HG03066 (cell line): ENCODE measurements around the gene SPOPL.
"Not testable (repeated sequence)": the region's sequence is repeated elsewhere in the genome, so short reads cannot be mapped to it uniquely, and the experiment has no call there.

Experiments used
- ATAC-seq: cut with Tn5 transposase; IDR thresholded peaks from one replicate; pipeline ENCODE4 v1.9.1; 2021; ENCODE audit warnings: low read depth; ENCODE audit not compliant: unreplicated experiment

Gene SPOPL

DNA sequence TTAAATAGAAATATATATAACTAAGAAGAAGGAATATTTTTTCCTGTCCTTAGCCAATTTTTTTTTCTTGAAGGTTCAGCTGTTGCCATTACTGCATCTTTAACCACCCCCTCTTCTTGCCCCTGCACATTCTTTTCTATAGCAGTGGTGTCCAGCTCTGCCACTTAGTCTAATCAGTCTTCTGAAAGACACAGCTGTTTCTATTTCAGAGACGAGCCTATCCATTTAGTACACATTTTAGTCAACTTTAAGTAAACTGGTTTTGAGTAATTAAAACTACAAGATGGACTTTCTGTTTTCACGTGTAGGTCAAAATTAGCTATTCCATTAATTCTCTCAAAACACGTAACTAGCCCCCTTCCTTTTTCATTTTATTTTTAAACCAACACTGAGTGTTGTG, 21.0 kb downstream of the SPOPL start:
- peak; percentile 70 for ATAC-seq

DNA sequence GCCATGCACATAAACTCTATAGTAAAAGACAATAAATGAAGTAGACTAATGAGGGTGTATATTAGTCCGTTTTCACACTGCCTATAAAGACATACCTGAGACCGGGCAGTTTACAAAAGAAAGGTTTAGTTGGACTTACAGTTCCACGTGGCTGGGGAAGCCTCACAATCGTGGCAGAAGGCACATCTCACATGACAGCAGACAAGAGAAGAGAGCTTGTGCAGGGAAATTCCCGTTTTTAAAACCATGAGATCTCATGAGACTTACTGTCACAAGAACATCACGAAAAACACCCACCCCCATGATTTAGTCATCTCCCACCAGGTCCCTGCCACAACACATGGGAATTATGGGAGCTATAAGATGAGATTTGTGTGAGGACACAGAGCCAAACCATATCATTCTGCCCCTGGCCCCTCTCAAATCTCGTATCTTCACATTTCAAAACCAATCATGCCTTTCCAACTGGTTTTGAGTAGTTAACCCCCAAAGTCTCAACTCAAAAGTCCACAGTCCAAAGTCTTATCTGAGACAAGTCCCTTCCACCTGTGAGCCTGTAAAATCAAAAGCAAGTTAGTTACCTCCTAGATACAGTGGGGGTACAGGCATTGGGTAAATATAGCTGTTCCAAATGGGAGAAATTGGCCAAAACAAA, 21.6 kb downstream of the SPOPL start:
- ATAC-seq: peak; percentile 27

DNA sequence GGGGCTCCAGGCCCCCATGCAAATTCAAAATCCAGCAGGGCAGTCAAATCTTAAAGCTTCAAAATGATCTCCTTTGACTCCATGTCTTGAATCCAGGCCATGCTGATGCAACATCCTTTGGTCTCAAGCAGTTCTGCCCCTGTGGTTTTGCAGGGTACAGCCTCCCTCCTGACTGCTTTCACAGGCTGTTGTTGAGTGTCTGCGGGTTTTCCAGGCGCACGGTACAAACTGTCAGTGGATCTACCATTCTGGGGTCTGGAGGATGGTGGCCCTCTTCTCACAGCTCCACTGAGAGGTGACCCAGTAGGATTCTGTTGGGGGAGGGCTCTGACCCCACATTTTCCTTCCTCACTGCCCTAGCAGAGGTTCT, 22.1 kb downstream of the SPOPL start:
- not testable (repeated sequence) for ATAC-seq

GRCh38 chr2:138524353-138524752, 22.8 kb downstream of the SPOPL start:
- ATAC-seq: not testable (repeated sequence)

GRCh38 chr2:138531913-138532312, 30.3 kb downstream of the SPOPL start:
- ATAC-seq: no peak

GRCh38 chr2:138534791-138535190, 33.2 kb downstream of the SPOPL start:
- ATAC-seq: no peak

DNA sequence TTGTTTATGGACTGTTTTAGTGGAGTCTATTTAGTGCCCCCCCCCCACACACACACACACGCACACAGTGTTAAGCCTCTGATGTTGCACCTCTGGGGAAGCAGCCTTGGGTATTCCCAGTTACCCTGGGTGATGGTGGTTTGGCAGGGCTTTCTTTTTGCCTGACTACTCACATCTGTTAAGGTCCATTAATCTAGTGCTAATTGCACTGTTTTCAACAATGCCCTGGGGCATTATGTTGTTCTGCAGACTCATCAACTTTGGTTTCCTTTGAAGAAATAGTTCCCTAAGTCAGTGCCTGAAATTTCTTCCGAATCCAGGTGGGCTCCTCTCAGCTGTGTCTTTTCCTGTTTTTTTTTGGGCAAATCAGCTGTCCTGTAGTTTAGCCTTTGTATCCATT, 34.7 kb downstream of the SPOPL start:
- no peak for ATAC-seq

GRCh38 chr2:138536740-138537139, 35.2 kb downstream of the SPOPL start:
- ATAC-seq: no peak

- ATAC-seq: no peak
Measured at GRCh38 chr2:138537170-138537915, 35.8 kb downstream of the SPOPL start.

GRCh38 chr2:138544206-138544605, 42.6 kb downstream of the SPOPL start:
- ATAC-seq: not testable (repeated sequence)

GRCh38 chr2:138548796-138549195, 47.2 kb downstream of the SPOPL start:
- no peak for ATAC-seq

- ATAC-seq: no peak
Measured at GRCh38 chr2:138550172-138550571, 48.6 kb downstream of the SPOPL start.

DNA sequence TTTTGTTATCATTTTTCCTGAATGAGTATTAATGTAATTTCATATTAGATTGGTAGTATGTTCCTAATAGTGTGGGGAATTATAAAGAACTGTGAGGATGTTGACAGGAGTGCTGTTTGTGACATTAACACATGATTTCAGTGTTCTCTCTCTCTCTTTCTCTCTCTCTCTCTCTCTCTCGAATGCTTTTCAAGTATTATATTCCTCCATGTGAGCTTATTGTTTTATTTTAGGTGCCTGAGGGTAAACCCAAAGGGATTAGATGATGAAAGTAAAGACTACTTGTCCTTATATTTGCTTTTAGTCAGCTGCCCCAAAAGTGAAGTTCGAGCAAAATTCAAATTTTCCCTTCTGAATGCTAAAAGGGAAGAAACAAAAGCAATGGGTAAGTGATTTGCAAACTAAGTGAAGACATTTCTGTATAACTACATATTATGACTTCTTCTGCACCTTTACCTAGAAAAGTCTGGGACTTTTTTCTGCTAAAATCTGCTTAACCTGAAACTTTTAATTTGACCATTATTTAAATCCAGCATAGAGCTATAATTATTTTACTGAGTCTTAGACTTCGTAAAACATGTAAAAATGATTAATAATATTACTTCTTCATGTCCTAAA, 49.2 kb downstream of the SPOPL start:
- ATAC-seq: no peak

- no peak for ATAC-seq
Measured at GRCh38 chr2:138554123-138554522, 52.6 kb downstream of the SPOPL start.

DNA sequence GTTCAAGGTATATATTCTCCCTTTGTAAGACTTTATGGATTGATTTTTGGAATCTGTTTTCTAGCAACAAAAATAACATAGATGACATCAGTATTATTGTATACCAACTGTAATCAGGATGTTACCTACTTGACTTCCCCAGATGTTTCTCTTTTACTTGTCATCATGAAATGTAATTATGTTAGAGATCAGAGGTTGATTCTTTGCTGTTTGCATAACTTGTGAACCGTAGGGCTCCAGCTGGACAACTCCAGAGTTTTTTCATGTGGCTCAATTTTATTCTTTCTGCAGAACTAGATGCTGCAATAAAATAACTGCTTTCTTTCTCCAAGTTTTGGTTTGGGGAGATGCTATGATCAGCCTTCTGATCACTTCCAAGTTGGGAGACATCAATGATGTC, 58.1 kb downstream of the SPOPL start:
- no peak for ATAC-seq

DNA sequence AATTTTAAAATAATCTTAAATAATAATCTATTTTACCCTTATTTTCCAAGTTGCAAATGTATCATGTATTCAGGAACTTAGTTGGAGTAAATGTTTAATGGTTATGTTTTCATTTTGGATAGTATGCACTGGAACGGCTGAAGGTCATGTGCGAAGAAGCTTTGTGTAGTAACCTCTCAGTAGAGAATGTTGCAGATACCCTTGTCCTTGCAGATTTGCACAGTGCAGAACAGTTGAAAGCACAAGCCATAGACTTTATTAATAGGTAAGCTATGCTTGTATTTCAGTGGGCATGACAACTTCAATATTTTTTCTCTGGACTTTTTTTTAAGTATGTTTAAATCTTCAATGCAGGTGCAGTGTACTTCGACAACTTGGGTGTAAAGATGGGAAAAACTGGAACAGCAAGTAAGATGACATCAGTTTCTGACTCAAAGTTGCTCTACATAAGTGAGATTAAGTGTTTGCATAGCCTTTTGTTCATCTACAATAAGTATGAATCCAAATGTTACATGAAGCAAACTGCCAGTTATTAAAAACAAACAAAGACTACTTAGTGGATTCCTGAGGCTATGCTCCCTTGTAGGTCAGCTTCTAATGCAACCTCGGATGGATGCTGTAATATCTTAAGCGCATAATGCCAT, 63.1 kb downstream of the SPOPL start:
- no peak for ATAC-seq

- ATAC-seq: no peak
Measured at GRCh38 chr2:138565230-138565598, 63.6 kb downstream of the SPOPL start.

DNA sequence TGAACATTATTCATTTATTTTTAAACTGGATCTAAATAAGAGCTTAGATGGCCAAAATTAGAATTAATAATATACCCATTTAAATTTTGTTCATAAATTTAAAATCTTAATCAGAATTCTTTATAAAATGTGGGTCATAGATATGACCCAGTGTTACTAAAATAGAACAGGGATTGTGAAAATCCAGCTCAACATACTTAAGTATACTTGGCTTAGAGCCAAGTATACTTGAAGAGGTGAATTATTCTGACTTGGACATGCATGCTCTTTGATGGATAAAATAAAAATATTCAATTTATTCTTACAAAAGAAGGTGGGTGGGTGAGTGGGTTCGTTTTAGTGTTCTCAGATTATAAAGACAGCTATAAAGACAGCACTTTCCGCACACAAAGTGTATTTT, 70.7 kb downstream of the SPOPL start:
- ATAC-seq: no peak

- ATAC-seq: no peak
Measured at GRCh38 chr2:138577066-138577465, 75.5 kb downstream of the SPOPL start.

GRCh38 chr2:138579556-138579955, 78.0 kb downstream of the SPOPL start:
- ATAC-seq: no peak

GRCh38 chr2:138581909-138582308, 80.3 kb downstream of the SPOPL start:
- no peak for ATAC-seq
